DOHH2 (cell line): ENCODE data around the gene TRIP10.

ENCODE experiments used
- EZH2phosphoT487 ChIP-seq: fragments of 200-600 bp; sonication (generic); IDR thresholded peaks from 2 replicates; pipeline ENCODE4 v1.6.1; 2017; ENCODE audit warnings: borderline replicate concordance, mild to moderate bottlenecking, antibody characterized with exemption, low read length, moderate library complexity, mixed read lengths
- TF ChIP-seq, protein P1 (sequence below): fragments of 200-600 bp; sonication (generic); IDR thresholded peaks from one replicate; pipeline ENCODE4 v1.5.1; 2014; ENCODE audit warnings: antibody characterized with exemption, mild to moderate bottlenecking, low read depth, low read length; ENCODE audit not compliant: poor library complexity, severe bottlenecking

- TF ChIP-seq, protein P1, sequence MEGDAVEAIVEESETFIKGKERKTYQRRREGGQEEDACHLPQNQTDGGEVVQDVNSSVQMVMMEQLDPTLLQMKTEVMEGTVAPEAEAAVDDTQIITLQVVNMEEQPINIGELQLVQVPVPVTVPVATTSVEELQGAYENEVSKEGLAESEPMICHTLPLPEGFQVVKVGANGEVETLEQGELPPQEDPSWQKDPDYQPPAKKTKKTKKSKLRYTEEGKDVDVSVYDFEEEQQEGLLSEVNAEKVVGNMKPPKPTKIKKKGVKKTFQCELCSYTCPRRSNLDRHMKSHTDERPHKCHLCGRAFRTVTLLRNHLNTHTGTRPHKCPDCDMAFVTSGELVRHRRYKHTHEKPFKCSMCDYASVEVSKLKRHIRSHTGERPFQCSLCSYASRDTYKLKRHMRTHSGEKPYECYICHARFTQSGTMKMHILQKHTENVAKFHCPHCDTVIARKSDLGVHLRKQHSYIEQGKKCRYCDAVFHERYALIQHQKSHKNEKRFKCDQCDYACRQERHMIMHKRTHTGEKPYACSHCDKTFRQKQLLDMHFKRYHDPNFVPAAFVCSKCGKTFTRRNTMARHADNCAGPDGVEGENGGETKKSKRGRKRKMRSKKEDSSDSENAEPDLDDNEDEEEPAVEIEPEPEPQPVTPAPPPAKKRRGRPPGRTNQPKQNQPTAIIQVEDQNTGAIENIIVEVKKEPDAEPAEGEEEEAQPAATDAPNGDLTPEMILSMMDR: no peak
- no peak for TF ChIP-seq EZH2phosphoT487
Observed at GRCh38 chr19:6732803-6733337, 6.6 kb upstream of the TRIP10 start.
